Rectal smooth muscle tissue (tissue), 1 donor: ENCODE data around the gene RUNX2.

Experiments used
- H3K27ac ChIP-seq: one replicate; pipeline ENCODE4 v1.7.0; 2013; ENCODE audit warnings: low read depth, low read length, inconsistent platforms
- H3K27me3 ChIP-seq: one replicate; pipeline ENCODE4 v1.7.0; 2013; ENCODE audit warnings: low read length; ENCODE audit not compliant: control insufficient read depth, insufficient read depth
- H3K36me3 ChIP-seq: one replicate; pipeline ENCODE4 v1.7.0; 2013; ENCODE audit warnings: low read length; ENCODE audit not compliant: control insufficient read depth, insufficient read depth
- H3K4me1 ChIP-seq: one replicate; pipeline ENCODE4 v1.7.0; 2013; ENCODE audit warnings: low read length; ENCODE audit not compliant: control insufficient read depth, insufficient read depth
- H3K4me3 ChIP-seq: one replicate; pipeline ENCODE4 v1.7.0; 2013; ENCODE audit warnings: low read length
- H3K9ac ChIP-seq: one replicate; pipeline ENCODE4 v1.7.0; 2013; ENCODE audit warnings: low read length

RUNX2 gene

DNA sequence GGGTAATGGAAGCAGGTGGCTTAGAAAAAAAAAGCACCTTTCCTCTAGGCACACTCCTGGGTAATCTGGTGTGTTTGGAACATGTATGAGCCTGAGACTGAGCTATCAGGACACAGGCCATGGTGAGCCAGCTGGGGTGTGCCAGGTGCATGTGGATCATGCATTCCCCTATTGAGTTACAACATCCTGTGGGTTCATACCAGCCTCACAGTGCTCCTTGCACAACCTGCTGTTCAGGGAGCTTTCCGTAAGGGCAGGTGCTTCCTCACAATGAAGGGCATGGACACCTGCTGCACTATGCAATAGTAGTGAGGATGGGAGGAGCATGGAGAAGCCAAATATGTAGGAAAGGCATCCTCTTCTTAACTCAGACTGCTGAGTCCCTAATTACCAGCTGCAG is 246.8 kb downstream of the RUNX2 start:
- no peak overlapping the region for H3K9ac ChIP-seq
- H3K4me1 ChIP-seq: no peaks in the 10 kb centered on the region
- no peak overlapping the region for H3K4me3 ChIP-seq
- no peaks in the 10 kb centered on the region for H3K27me3 ChIP-seq
- no peaks in the 10 kb centered on the region for H3K36me3 ChIP-seq
- no peak overlapping the region for H3K27ac ChIP-seq

DNA sequence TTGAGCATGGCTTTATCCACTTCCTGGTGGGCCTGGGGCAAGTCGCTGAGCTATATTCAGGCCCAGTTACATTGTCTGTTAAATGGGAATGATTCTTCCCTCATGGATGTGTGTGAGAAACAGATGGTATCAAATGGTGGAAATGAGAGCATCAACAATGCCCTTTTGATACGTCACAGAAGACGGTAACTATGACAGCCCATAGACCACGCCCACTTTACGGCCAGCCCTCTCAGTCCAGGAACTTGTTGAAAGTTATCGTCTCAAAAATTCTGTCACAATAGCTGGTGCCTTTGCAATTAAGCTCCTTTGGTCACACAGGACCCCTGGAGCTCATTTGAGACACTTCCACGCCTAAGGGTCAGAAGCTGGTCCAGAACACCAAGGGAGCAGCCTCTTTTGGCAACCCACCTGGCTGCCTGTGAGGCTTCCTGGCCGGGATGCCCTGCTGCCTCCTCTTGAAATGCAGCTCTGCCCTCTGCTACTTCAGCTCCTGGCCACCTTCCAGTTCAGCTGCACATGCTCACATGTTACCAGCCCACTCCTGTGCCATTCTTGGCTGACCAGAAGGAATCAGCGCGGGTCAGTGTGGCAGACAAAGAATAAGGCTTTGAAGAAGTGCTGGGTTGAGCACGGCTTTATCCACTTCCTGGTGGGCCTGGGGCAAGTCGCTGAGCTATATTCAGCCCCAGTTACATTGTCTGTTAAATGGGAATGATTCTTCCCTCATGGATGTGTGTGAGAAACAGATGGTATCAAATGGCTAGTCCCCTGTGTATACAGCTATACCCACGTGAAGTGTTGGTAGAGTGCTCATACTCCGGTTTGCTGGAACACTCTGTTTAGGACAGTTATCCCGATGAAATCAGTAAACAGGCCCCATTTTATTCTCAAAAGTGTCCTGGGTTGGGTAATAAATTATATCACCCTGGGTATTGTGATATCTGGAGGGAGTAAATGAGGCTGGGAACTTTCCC is 248.8 kb downstream of the RUNX2 start:
- H3K27me3 ChIP-seq: no peaks in the 10 kb centered on the region
- H3K4me3 ChIP-seq: no peak overlapping the region
- no peaks in the 10 kb centered on the region for H3K4me1 ChIP-seq
- H3K9ac ChIP-seq: no peak overlapping the region
- no peak overlapping the region for H3K27ac ChIP-seq
- no peaks in the 10 kb centered on the region for H3K36me3 ChIP-seq

DNA sequence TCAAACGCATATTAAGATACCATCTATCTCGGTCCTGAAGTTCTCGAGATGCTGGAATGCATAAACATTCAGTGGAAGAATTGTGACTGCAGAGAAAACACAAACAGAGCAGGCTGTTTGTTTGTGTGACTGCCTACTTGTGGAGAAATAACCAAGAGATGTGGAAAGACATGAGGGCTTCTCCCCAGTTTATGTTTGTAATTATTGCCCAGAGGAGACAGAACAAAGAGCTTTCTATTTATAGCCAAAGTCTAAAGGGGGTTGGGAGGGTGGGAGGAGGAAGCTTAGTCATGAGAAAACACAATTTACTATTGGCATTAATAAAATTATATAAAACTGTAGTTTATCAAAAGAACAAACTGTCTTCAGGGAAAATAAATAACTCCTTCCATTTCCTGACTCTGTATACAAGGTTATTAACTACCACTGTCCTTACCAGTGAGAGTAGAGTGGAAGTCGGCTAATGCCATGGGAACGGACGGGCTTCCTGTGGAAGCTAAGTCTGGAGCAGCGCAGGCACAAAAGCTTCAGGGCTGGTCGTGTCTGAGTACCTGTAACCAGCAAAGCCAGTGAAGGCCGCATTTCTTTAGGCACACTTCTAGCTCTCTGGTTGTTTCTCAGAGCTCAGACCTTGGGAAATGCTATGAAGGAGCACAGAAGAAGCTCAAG is 249.8 kb downstream of the RUNX2 start:
- Histone ChIP-seq H3K27me3 (no peaks in the 10 kb centered on the region), H3K27ac (no peak overlapping the region), H3K36me3 (no peaks in the 10 kb centered on the region), H3K4me3 (no peak overlapping the region), H3K9ac (no peak overlapping the region), H3K4me1 (no peaks in the 10 kb centered on the region)

DNA sequence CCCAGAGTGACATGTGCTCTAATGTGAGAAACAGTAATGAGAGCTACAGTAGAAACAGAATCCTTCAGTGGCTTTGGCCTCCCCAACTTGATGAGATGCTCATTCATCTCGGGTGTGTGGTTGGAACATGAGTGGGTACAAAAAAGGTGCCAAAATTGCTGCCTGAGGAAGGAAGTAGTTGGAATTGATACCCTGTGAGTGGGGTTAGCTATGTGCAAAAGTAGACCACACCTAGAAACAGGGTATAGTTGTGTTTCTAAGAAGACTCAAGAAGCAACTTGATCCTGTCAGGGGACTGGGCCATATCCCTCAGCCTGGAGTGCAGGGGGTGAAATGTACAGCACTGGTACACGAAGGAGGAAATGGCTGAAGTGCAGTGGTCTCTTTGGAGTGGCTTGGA is 256.0 kb downstream of the RUNX2 start:
- Histone ChIP-seq H3K9ac (no peak overlapping the region), H3K27me3 (no peaks in the 10 kb centered on the region), H3K4me1 (no peaks in the 10 kb centered on the region)

DNA sequence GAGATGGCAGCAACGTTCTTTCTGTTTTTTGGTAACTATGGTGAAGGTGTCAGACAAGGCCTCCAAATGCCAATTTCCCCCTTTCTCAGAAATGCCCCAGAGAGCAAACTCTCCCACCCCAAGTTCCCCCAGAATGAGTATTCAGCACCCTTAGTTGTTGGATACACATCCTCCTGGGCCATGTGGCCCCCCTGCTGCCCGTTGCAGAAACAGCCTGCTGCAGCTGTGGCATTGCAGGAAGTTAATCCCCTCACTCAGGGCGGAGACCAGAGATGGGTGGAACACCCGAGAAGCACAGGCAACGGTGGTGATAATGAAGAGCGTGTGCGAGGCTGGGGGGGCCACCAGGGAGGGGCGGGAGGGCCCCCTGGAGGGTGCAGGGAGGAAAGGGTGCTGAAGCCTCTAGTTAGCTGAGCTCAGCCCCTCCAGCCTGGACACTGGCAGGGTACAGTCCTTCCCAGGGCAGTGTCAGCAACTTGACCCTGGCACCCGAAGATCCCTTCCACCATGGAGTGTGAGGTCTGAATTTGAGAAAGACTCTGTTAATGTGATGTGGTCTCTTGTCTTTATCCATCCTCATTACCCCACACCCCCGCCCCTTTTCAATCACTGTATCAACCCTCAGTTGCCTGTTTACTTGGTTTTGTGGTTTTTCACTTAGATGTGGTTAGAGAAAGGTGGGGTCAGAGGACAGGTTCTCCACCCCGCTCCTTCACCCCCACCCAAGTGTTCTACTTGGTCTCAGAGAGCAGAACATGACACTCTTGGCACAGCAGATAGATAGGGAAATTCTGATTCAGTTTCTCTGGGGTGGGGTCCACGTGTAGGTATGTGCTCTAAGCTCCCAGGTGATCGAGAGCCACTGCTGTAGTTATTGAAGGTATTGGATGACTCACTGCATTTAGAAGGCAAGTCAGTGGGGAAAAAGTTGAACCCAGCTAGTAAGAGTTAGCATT is 258.4 kb downstream of the RUNX2 start:
- H3K9ac ChIP-seq: no peak overlapping the region
- H3K4me1 ChIP-seq: peaks cover 13% of the 10 kb centered on the region
- no peak overlapping the region for H3K27ac ChIP-seq
- no peak overlapping the region for H3K4me3 ChIP-seq
- H3K27me3 ChIP-seq: no peaks in the 10 kb centered on the region
- H3K36me3 ChIP-seq: no peaks in the 10 kb centered on the region

More for the DNA sequence above, 256.0 kb downstream of the RUNX2 start:
- no peak overlapping the region for H3K27ac ChIP-seq
- H3K36me3 ChIP-seq: no peaks in the 10 kb centered on the region
- H3K4me3 ChIP-seq: no peak overlapping the region

DNA sequence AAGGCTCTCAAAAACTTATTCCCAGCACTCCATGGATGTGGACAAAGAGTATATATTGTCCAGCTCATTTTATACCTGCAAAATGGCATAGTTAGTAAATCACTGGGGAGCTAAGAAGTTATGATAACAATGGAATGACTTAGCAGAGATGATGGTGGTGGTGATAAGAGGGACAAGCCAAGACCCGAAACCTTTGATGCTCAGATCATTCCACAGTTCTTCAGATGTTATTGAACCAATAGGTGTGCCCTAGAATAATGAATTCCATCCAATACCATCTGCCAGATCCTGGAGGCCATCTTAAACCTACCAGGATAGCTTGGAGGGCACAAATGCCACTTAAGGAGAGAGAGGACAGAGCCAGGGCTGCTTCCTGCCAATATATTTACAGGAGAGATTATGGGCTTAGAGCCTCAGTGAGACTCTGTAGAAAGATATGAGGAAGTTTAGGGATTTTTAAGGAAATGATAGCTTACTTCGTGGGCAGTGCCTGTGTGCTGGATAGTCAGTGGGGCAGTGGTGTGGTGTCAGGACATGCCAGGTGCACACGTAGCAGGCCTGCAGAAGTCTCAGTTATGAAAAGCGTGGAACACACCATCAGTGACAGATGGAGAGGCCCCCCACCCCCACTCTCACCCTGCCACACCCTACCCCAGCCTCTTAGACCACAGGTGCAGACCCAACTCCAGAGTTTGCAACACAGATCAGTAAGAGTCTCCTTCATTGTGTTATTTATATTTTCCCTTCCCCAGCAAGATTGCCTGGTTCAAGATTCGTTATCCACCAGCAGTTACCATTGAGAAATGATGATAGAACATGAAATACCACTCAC is 259.3 kb downstream of the RUNX2 start:
- H3K9ac ChIP-seq: no peak overlapping the region
- no peaks in the 10 kb centered on the region for H3K36me3 ChIP-seq
- H3K4me1 ChIP-seq: peaks cover 13% of the 10 kb centered on the region
- no peak overlapping the region for H3K4me3 ChIP-seq
- no peaks in the 10 kb centered on the region for H3K27me3 ChIP-seq
- no peak overlapping the region for H3K27ac ChIP-seq

DNA sequence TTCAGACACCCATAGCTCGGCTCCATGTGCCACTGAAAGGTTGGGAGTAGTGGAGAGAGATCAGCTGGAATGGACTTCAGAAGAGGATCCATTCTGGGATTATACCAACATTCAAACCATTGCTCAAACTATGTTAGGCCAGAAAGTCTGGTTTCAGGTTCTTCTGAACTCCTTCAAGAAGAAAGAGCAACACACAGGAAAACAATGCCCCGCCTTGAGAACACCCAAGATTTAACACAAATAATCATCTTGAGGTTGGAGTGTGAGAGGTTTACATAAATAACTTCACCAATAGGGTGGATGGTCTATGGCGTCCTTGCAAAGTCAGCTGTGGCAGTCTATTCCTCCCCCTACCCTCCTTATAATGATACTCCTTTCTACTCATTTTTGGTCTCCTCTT is 261.2 kb downstream of the RUNX2 start:
- Histone ChIP-seq H3K4me1 (peaks cover 13% of the 10 kb centered on the region), H3K27me3 (no peaks in the 10 kb centered on the region), H3K36me3 (no peaks in the 10 kb centered on the region), H3K27ac (peak overlapping the region; percentile 79), H3K4me3 (no peak overlapping the region), H3K9ac (no peak overlapping the region)

DNA sequence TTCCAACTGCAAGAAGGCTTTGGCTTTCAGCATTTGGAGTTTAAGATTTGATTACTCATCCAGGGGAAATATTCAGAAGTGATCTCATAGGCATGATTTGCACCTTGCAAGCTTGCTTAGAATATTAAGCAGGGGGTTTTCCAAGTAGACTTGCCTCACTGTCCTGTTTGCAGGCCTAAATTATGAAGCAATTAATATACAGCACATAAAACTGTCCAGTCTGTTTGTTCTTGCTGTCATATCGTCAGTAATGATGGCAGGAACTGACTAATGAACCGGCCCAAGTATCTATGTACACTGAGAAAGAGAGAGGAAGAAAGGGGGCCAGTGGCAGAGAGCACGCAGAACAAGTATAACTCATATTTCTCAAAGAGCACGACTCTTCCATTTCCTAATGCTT is 262.1 kb downstream of the RUNX2 start:
- Histone ChIP-seq H3K36me3 (no peaks in the 10 kb centered on the region), H3K4me3 (no peak overlapping the region), H3K4me1 (peaks cover 13% of the 10 kb centered on the region), H3K9ac (no peak overlapping the region), H3K27me3 (no peaks in the 10 kb centered on the region), H3K27ac (peak overlapping the region; percentile 79)

DNA sequence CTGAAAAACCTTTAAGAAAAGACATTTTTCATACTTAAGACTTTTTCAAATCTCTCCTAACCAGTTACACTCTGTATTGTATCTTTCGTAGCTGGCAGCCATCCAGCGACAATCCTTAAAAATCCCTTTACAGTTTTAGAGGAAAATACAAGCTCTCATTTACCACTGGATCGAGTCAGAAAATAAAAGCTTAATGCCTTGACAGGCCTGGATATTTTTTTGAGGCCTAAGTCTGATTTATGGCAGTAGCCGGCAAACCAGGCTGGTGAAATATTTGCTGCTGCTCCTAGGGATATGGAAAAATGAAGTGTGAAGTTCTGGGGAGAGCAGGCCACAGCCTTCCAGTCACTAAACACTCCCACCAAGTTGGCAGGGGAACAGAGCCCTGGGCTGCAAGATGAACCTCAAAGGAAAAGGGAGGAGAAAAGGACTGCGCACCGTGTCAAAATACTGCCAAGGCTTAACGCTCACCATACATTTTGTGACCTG is 262.6 kb downstream of the RUNX2 start:
- Histone ChIP-seq H3K27ac (peak overlapping the region; percentile 79), H3K27me3 (no peaks in the 10 kb centered on the region), H3K4me3 (no peak overlapping the region), H3K4me1 (peaks cover 13% of the 10 kb centered on the region), H3K9ac (no peak overlapping the region), H3K36me3 (no peaks in the 10 kb centered on the region)

DNA sequence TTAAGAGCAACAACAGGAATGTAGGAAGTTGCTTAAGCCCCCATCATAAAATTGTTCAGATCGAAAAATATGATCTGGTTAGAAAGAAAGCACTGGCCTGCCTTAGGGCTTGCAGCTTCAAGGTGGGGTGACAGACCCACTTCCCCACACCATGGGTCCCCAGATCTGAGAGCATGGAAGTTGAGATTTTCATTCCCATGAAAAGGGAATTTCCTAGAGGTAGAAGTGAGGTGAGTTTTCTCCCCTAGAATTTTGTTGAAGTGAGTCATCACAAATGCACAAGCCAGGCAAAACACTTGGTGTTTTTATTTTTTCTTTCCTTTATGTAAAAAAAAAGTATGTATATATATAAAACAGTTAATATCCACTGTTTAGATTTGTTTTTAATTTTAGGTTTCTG is 263.2 kb downstream of the RUNX2 start:
- Histone ChIP-seq H3K4me3 (no peak overlapping the region), H3K9ac (no peak overlapping the region), H3K27me3 (no peaks in the 10 kb centered on the region), H3K36me3 (no peaks in the 10 kb centered on the region), H3K27ac (peak overlapping the region; percentile 79), H3K4me1 (peaks cover 13% of the 10 kb centered on the region)

DNA sequence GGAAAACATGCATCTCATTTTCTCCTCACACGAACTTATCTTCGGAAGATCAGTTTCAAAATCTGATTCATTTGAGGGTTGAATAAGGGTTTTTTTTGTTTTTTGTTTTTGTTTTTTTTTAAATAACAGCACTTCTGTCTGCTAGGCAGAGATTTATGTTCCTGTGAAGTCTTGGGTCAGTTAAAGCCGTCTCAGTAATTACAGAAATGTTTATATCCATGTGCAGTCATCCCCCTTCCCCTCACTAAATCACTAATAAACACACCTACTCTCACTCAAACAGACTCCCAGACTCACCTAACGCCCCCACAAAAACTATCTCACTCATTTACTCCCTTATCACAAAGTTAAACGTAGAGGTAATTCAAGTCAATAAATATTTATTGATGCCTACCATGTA is 263.8 kb downstream of the RUNX2 start:
- Histone ChIP-seq H3K27ac (no peak overlapping the region), H3K4me1 (peaks cover 13% of the 10 kb centered on the region), H3K9ac (no peak overlapping the region), H3K36me3 (no peaks in the 10 kb centered on the region), H3K27me3 (no peaks in the 10 kb centered on the region), H3K4me3 (no peak overlapping the region)
